EL (cell line): ENCODE results near the gene FAF1.
"Not testable (repeated sequence)": the region's sequence is repeated elsewhere in the genome, so short reads cannot be mapped to it uniquely, and the experiment has no call there.

Experiments
- DNase-seq: peaks from one replicate; pipeline ENCODE4 v3.0.0-alpha.2; 2016

The FAF1 gene

GRCh38 chr1:50959913-50960844 lies at the start of gene FAF1:
Gene FAF1 (minus strand): TSS chr1:50960267. CDS start chr1:50959811, 456 bp downstream.
- peak; percentile 97 for DNase-seq

GRCh38 chr1:51009381-51009780 lies 49.3 kb upstream of the FAF1 start:
- DNase-seq = no peak

- not testable (repeated sequence) for DNase-seq
Measured at GRCh38 chr1:51005549-51005948, 45.5 kb upstream of the FAF1 start.

- DNase-seq = no peak
Measured at GRCh38 chr1:51002516-51002915, 42.4 kb upstream of the FAF1 start.

- no peak for DNase-seq
Measured at GRCh38 chr1:51000651-51001050, 40.6 kb upstream of the FAF1 start.

GRCh38 chr1:51000160-51000559 lies 40.1 kb upstream of the FAF1 start:
- DNase-seq = no peak

- DNase-seq = not testable (repeated sequence)
Measured at GRCh38 chr1:50999375-50999774, 39.3 kb upstream of the FAF1 start.

- DNase-seq = no peak
Measured at GRCh38 chr1:50996083-50996482, 36.0 kb upstream of the FAF1 start.

GRCh38 chr1:50995651-50996050 lies 35.6 kb upstream of the FAF1 start:
- no peak for DNase-seq

GRCh38 chr1:50994997-50995396 lies 34.9 kb upstream of the FAF1 start:
- DNase-seq = no peak

- DNase-seq = no peak
Measured at GRCh38 chr1:50993645-50994044, 33.6 kb upstream of the FAF1 start.

- no peak for DNase-seq
Measured at GRCh38 chr1:50992532-50993318, 32.7 kb upstream of the FAF1 start.

GRCh38 chr1:50989694-50990093 lies 29.6 kb upstream of the FAF1 start:
- peak; percentile 57 for DNase-seq

GRCh38 chr1:50986653-50987052 lies 26.6 kb upstream of the FAF1 start:
- no peak for DNase-seq

- peak; percentile 37 for DNase-seq
Measured at GRCh38 chr1:50985094-50985493, 25.0 kb upstream of the FAF1 start.

- DNase-seq = no peak
Measured at GRCh38 chr1:50983219-50983802, 23.2 kb upstream of the FAF1 start.

- no peak for DNase-seq
Measured at GRCh38 chr1:50982611-50983010, 22.5 kb upstream of the FAF1 start.

GRCh38 chr1:50981741-50982140 lies 21.7 kb upstream of the FAF1 start:
- DNase-seq = peak; percentile 39

GRCh38 chr1:50980505-50980904 lies 20.4 kb upstream of the FAF1 start:
- DNase-seq = no peak

GRCh38 chr1:50979937-50980336 lies 19.9 kb upstream of the FAF1 start:
- no peak for DNase-seq

GRCh38 chr1:50978852-50979781 lies 19.1 kb upstream of the FAF1 start:
- peak; percentile 52 for DNase-seq

GRCh38 chr1:50978144-50978851 lies 18.2 kb upstream of the FAF1 start:
- DNase-seq = peak; percentile 74
